Vagina (tissue), 2 donors: ENCODE results near the gene FER1L5. TPM values are rescaled to one million over a fixed set of nuclear protein-coding genes. Genes with fewer than 3 reads are reported as not detected.

Source experiments
- DNase-seq, 2 donors: peaks; one replicate each; pipeline ENCODE4 v3.0.0-alpha.2; 2017; ENCODE audit errors: extremely low spot score in 2 of 2
- H3K27ac ChIP-seq: fragments of 200-600 bp; sonication (generic); one replicate; pipeline ENCODE4 v1.5.1; 2019
- H3K27me3 ChIP-seq: fragments of 200-600 bp; sonication (generic); one replicate; pipeline ENCODE4 v1.5.1; 2019
- H3K36me3 ChIP-seq, 2 donors: fragments of 200-600 bp; sonication (generic); one replicate each; pipeline ENCODE4 v1.5.1; 2017 to 2019
- H3K4me1 ChIP-seq: fragments of 200-600 bp; sonication (generic); one replicate; pipeline ENCODE4 v1.5.1; 2019
- H3K4me3 ChIP-seq, 2 donors: fragments of 200-600 bp; sonication (generic); 1 replicate in 1 of 2; 2 replicates in 1 of 2; pipeline ENCODE4 v1.5.1; 2016 to 2019
- H3K9me3 ChIP-seq: fragments of 200-600 bp; sonication (generic); one replicate; pipeline ENCODE4 v1.5.1; 2019
- CTCF ChIP-seq, 3 experiments: fragments of 450-650 bp in 2 of 3; fragments of 200-600 bp in 1 of 3; sonication (generic) in 1 of 3; IDR thresholded peaks; one replicate each; pipeline ENCODE4 v1.5.1; 2017 to 2019; ENCODE audit warnings: antibody characterized with exemption in 3 of 3, mild to moderate bottlenecking in 2 of 3, moderate library complexity in 2 of 3
- intact Hi-C: fragments of 100-400 bp; cut with DNase I; formaldehyde crosslinking; loops from one replicate; pipeline ENCODE4 v1.15.1; 2023
- total RNA-seq: library from RNA; depleted of rRNA; stranded (reverse); fragments of >200 nt; gene quantifications from one replicate; pipeline ENCODE4 v1.2.3, GENCODE V29; 2016

FER1L5 gene
- total RNA-seq, 1 donor from 2014 or later = 0.74 TPM

- Histone ChIP-seq H3K4me1 (peaks cover 2% of the 10 kb centered on the region), H3K4me3 (no peak overlapping the region), H3K36me3 (no peaks in the 10 kb centered on the region), H3K9me3 (no peaks in the 10 kb centered on the region), H3K27ac (no peak overlapping the region), H3K27me3 (no peaks in the 10 kb centered on the region)
- intact Hi-C loops = no loop called here
- TF ChIP-seq CTCF (IDR thresholded peaks at IDR 0.05) = no peak
- DNase-seq = no peak
Measured at GRCh38 chr2:96754317-96754716, 111.8 kb downstream of the FER1L5 start.

Other genes starting within 250 kb of the FER1L5 start
- gene NEURL3, start 137.4 kb upstream of the FER1L5 start, total RNA-seq = 2.5 TPM
- 34.1 TPM for gene ARID5A, start 106.0 kb upstream of the FER1L5 start, total RNA-seq
- 41.7 TPM for gene KANSL3, start 4.5 kb upstream of the FER1L5 start, total RNA-seq
- gene LMAN2L, start 97.3 kb downstream of the FER1L5 start, total RNA-seq = 13.0 TPM
- 8.3 TPM for gene CNNM4, start 118.1 kb downstream of the FER1L5 start, total RNA-seq
- 16.5 TPM for gene CNNM3, start 173.5 kb downstream of the FER1L5 start, total RNA-seq
- 0.98 TPM for gene ANKRD23, start 201.3 kb downstream of the FER1L5 start, total RNA-seq
- gene ANKRD39, start 215.3 kb downstream of the FER1L5 start, total RNA-seq = 20.4 TPM
- gene SEMA4C, start 227.3 kb downstream of the FER1L5 start, total RNA-seq = 60.6 TPM